GM18861 (cell line): ENCODE results near the gene COL16A1.

Source experiments
- ATAC-seq: cut with Tn5 transposase; IDR thresholded peaks from one replicate; pipeline ENCODE4 v1.9.1; 2021; ENCODE audit not compliant: unreplicated experiment

The COL16A1 gene

GRCh38 chr1:31650161-31651088 lies 53.4 kb downstream of the COL16A1 start:
- ATAC-seq: no peak

- ATAC-seq: no peak
Measured at GRCh38 chr1:31648641-31649357, 55.0 kb downstream of the COL16A1 start.

- no peak for ATAC-seq
Measured at GRCh38 chr1:31648190-31648589, 55.6 kb downstream of the COL16A1 start.

- ATAC-seq: no peak
Measured at GRCh38 chr1:31647106-31647505, 56.7 kb downstream of the COL16A1 start.

GRCh38 chr1:31646259-31646960 lies 57.4 kb downstream of the COL16A1 start:
- ATAC-seq: no peak

- ATAC-seq: no peak
Measured at GRCh38 chr1:31645274-31645568, 58.6 kb downstream of the COL16A1 start.

- ATAC-seq: peak; percentile 77
Measured at GRCh38 chr1:31644560-31645273, 59.1 kb downstream of the COL16A1 start, which contains the start of gene PEF1. TSS of gene PEF1 (minus strand) at chr1:31644876. CDS start at chr1:31644864, 12 bp downstream.

GRCh38 chr1:31643976-31644559 lies 59.7 kb downstream of the COL16A1 start:
- ATAC-seq: no peak

GRCh38 chr1:31642897-31643296 lies 60.9 kb downstream of the COL16A1 start:
- ATAC-seq: no peak

GRCh38 chr1:31642366-31642765 lies 61.5 kb downstream of the COL16A1 start:
- no peak for ATAC-seq

GRCh38 chr1:31640964-31641363 lies 62.9 kb downstream of the COL16A1 start:
- ATAC-seq: no peak

- no peak for ATAC-seq
Measured at GRCh38 chr1:31640179-31640578, 63.6 kb downstream of the COL16A1 start.

GRCh38 chr1:31639543-31639942 lies 64.3 kb downstream of the COL16A1 start:
- ATAC-seq: no peak

- ATAC-seq: no peak
Measured at GRCh38 chr1:31637915-31638673, 65.7 kb downstream of the COL16A1 start.

GRCh38 chr1:31633117-31633516 lies 70.7 kb downstream of the COL16A1 start:
- ATAC-seq: no peak

- ATAC-seq: no peak
Measured at GRCh38 chr1:31632649-31633048, 71.2 kb downstream of the COL16A1 start.

GRCh38 chr1:31628931-31629556 lies 74.8 kb downstream of the COL16A1 start:
- ATAC-seq: no peak

- no peak for ATAC-seq
Measured at GRCh38 chr1:31627930-31628559, 75.8 kb downstream of the COL16A1 start.
